Testis (tissue), 2 donors: ENCODE measurements around the gene MDC1.

Experiments
- POLR2A ChIP-seq: fragments of 450-650 bp; IDR thresholded peaks from one replicate; pipeline ENCODE4 v1.6.1; 2017; ENCODE audit warnings: antibody characterized with exemption, mild to moderate bottlenecking, moderate library complexity
- TF ChIP-seq, protein P1 (sequence below), 3 experiments: fragments of 450-650 bp in 2 of 3; fragments of 200-600 bp in 1 of 3; sonication (generic) in 1 of 3; IDR thresholded peaks; one replicate each; pipeline ENCODE4 v1.5.1; 2016 to 2019; ENCODE audit warnings: antibody characterized with exemption in 3 of 3, mild to moderate bottlenecking in 2 of 3, moderate library complexity in 1 of 3

GRCh38 chr6:30722280-30723112, 5.4 kb upstream of the MDC1 start:
- TF ChIP-seq, protein P1, sequence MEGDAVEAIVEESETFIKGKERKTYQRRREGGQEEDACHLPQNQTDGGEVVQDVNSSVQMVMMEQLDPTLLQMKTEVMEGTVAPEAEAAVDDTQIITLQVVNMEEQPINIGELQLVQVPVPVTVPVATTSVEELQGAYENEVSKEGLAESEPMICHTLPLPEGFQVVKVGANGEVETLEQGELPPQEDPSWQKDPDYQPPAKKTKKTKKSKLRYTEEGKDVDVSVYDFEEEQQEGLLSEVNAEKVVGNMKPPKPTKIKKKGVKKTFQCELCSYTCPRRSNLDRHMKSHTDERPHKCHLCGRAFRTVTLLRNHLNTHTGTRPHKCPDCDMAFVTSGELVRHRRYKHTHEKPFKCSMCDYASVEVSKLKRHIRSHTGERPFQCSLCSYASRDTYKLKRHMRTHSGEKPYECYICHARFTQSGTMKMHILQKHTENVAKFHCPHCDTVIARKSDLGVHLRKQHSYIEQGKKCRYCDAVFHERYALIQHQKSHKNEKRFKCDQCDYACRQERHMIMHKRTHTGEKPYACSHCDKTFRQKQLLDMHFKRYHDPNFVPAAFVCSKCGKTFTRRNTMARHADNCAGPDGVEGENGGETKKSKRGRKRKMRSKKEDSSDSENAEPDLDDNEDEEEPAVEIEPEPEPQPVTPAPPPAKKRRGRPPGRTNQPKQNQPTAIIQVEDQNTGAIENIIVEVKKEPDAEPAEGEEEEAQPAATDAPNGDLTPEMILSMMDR (IDR thresholded peaks at IDR 0.05): peak; percentile 99
- no peak for TF ChIP-seq POLR2A
